ENCODE results near the gene PUS3.

Gene PUS3

GRCh38 chr11:125949271-125950177 is 46.5 kb upstream of the PUS3 start:
- no peak for DNase-seq (ENCODE audit: extremely low spot score)
- CTCF ChIA-PET = interaction anchor here (0.8 kb wide), 1 partner anchor 112 kb away, joined by 3 read pairs; no protein-coding TSS in a partner anchor
- no peak for TF ChIP-seq ARNT (IDR thresholded peaks at IDR 0.05)
- no peak for TF ChIP-seq HDGF (IDR thresholded peaks at IDR 0.05; ENCODE audit: borderline replicate concordance)
- TF ChIP-seq FOXK2 (IDR thresholded peaks at IDR 0.05) = no peak
- TF ChIP-seq FOXA1 (IDR thresholded peaks at IDR 0.05) = no peak
- TF ChIP-seq LEF1 (IDR thresholded peaks at IDR 0.05; ENCODE audit: borderline replicate concordance) = no peak
- no peak for TF ChIP-seq SUZ12 (IDR thresholded peaks at IDR 0.05)
- TF ChIP-seq BHLHE40 (IDR thresholded peaks at IDR 0.05; ENCODE audit: borderline replicate concordance) = no peak
- TF ChIP-seq FOXM1 (IDR thresholded peaks at IDR 0.05; ENCODE audit: borderline replicate concordance) = no peak
- TF ChIP-seq SP1 (IDR thresholded peaks at IDR 0.05) = no peak
- TF ChIP-seq ELF4 (IDR thresholded peaks at IDR 0.05) = no peak
- TF ChIP-seq L3MBTL2 (conservative IDR thresholded peaks at IDR 0.05) = no peak
- TF ChIP-seq TARDBP (IDR thresholded peaks at IDR 0.05) = no peak
- TF ChIP-seq CTBP1 (IDR thresholded peaks at IDR 0.05; ENCODE audit: borderline replicate concordance) = no peak
- no peak for TF ChIP-seq NFRKB (IDR thresholded peaks at IDR 0.05)
- TF ChIP-seq ZNF384 (IDR thresholded peaks at IDR 0.05) = no peak
- no peak for TF ChIP-seq PKNOX1 (IDR thresholded peaks at IDR 0.05)
- POLR2A ChIA-PET = no interaction called here

DNA sequence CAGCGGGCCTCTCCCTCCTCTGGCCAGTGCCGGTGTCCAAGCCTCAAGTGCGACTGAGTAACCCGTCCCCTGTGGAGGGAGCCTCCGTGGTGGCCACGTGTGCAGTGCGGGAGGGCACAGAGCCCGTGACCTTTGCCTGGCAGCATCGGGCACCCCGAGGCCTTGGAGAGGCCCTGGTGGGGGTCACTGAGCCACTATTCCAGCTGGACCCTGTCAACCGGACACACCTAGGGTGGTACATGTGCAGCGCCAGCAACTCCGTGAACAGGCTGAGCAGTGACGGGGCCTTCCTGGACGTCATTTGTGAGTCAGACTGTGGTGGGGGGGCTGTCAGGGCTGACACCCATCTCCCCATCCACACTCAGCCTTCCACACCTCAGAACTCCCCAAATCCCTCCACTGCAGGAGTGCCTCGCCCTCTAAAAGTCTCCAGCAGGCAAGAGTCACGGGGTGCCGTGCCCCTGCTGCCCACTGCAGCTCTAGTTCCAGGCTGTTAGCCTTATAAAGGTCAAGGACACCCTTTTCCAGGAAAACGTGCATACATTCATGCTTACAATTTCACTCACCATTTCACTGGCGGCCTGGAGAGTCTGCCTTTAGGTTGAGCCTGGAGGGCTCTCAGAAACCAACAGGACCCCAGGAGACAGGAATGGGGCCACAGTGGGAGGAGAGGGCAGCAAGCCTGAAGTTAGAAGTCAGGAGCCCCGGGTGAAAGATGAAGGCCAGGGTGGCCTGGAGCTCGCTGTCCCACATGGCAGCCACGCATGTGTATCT is 45.5 kb upstream of the PUS3 start:
- TF ChIP-seq FOXM1 (IDR thresholded peaks at IDR 0.05; ENCODE audit: borderline replicate concordance) = no peak
- no peak for TF ChIP-seq FOXK2 (IDR thresholded peaks at IDR 0.05)
- no peak for TF ChIP-seq NFRKB (IDR thresholded peaks at IDR 0.05)
- TF ChIP-seq SUZ12 (IDR thresholded peaks at IDR 0.05) = no peak
- no peak for TF ChIP-seq CTBP1 (IDR thresholded peaks at IDR 0.05; ENCODE audit: borderline replicate concordance)
- TF ChIP-seq LEF1 (IDR thresholded peaks at IDR 0.05; ENCODE audit: borderline replicate concordance) = no peak
- TF ChIP-seq HDGF (IDR thresholded peaks at IDR 0.05; ENCODE audit: borderline replicate concordance) = no peak
- no peak for TF ChIP-seq ARNT (IDR thresholded peaks at IDR 0.05)
- TF ChIP-seq TARDBP (IDR thresholded peaks at IDR 0.05) = no peak
- no peak for TF ChIP-seq ZNF384 (IDR thresholded peaks at IDR 0.05)
- TF ChIP-seq BHLHE40 (IDR thresholded peaks at IDR 0.05; ENCODE audit: borderline replicate concordance) = no peak
- CTCF ChIA-PET = no interaction called here
- no peak for DNase-seq (ENCODE audit: extremely low spot score)
- POLR2A ChIA-PET = no interaction called here

DNA sequence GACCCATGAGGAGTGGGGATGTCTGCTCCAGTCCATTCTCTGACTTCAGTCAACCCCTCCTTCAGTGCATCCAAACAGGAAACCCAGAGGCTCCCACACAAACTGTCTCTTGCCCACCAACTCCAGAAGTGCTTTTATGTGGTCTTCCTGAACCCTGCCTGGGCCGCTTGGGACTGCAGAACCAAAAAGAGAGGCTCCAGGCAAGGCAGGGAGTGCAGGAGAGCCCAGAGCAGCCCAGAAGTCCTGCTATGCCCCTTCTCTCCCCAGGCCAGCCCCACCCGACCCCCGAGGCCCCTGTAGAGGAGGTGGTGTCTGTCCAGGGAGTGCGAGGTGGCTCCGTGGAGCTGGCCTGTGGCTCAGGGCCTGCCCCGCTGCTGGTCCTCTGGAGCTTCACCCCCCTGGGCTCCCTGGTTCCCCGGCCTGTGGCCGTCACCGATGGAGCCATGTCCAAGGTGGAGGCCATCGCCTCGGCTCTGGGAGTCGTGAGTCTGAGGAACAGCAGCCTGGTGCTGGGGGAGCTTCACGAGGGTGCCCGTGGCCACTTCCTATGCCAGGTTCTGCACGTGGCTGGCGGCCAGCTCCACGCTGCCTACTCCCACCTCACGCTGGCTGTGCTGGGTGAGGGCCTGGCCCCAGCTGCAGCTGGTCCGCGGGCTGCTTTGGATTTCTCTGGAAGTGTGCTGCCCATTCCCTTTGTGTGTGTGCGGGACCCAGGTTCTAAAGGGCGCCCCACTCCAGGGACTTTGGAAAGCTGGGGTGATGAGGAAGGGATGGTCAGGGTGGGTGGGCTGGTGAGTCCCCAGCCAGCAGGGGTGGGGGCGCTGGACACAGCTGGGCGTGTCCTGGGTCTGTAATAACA is 44.6 kb upstream of the PUS3 start:
- no peak for DNase-seq (ENCODE audit: extremely low spot score)
- CTCF ChIA-PET = no interaction called here
- TF ChIP-seq SUZ12 (IDR thresholded peaks at IDR 0.05) = no peak
- no peak for TF ChIP-seq HDGF (IDR thresholded peaks at IDR 0.05; ENCODE audit: borderline replicate concordance)
- no peak for TF ChIP-seq FOXA1 (IDR thresholded peaks at IDR 0.05)
- TF ChIP-seq SP1 (IDR thresholded peaks at IDR 0.05) = no peak
- TF ChIP-seq FOXM1 (IDR thresholded peaks at IDR 0.05; ENCODE audit: borderline replicate concordance) = no peak
- TF ChIP-seq TARDBP (IDR thresholded peaks at IDR 0.05) = no peak
- TF ChIP-seq L3MBTL2 (conservative IDR thresholded peaks at IDR 0.05) = no peak
- no peak for TF ChIP-seq NFRKB (IDR thresholded peaks at IDR 0.05)
- no peak for TF ChIP-seq CTBP1 (IDR thresholded peaks at IDR 0.05; ENCODE audit: borderline replicate concordance)
- POLR2A ChIA-PET = no interaction called here

- no peak for TF ChIP-seq FOXK2 (IDR thresholded peaks at IDR 0.05)
- no peak for TF ChIP-seq BHLHE40 (IDR thresholded peaks at IDR 0.05; ENCODE audit: borderline replicate concordance)
- TF ChIP-seq TARDBP (IDR thresholded peaks at IDR 0.05) = no peak
- no peak for TF ChIP-seq NFRKB (IDR thresholded peaks at IDR 0.05)
- TF ChIP-seq LEF1 (IDR thresholded peaks at IDR 0.05; ENCODE audit: borderline replicate concordance) = no peak
- TF ChIP-seq ZNF384 (IDR thresholded peaks at IDR 0.05) = no peak
- no peak for TF ChIP-seq ARNT (IDR thresholded peaks at IDR 0.05)
- no peak for TF ChIP-seq ELF4 (IDR thresholded peaks at IDR 0.05)
- no peak for TF ChIP-seq PKNOX1 (IDR thresholded peaks at IDR 0.05)
- no peak for TF ChIP-seq SUZ12 (IDR thresholded peaks at IDR 0.05)
- TF ChIP-seq CTBP1 (IDR thresholded peaks at IDR 0.05; ENCODE audit: borderline replicate concordance) = no peak
- TF ChIP-seq HDGF (IDR thresholded peaks at IDR 0.05; ENCODE audit: borderline replicate concordance) = no peak
- DNase-seq (ENCODE audit: extremely low spot score) = no peak
- ChIA-PET CTCF (no interaction called here), POLR2A (no interaction called here)
Measured at GRCh38 chr11:125946712-125947418, 43.9 kb upstream of the PUS3 start.

GRCh38 chr11:125945797-125946520 is 43.0 kb upstream of the PUS3 start, which contains the start of gene VSIG10L2:
TSS of gene VSIG10L2 (plus strand) at chr11:125946044. CDS start at chr11:125946056, 12 bp downstream.
- POLR2A ChIA-PET = no interaction called here
- CTCF ChIA-PET = no interaction called here
- no peak for DNase-seq (ENCODE audit: extremely low spot score)
- TF ChIP-seq TARDBP (IDR thresholded peaks at IDR 0.05) (no peak), CTBP1 (IDR thresholded peaks at IDR 0.05; ENCODE audit: borderline replicate concordance) (no peak), SUZ12 (IDR thresholded peaks at IDR 0.05) (no peak), HDGF (IDR thresholded peaks at IDR 0.05; ENCODE audit: borderline replicate concordance) (no peak), NFRKB (IDR thresholded peaks at IDR 0.05) (no peak), L3MBTL2 (conservative IDR thresholded peaks at IDR 0.05) (no peak), FOXA1 (IDR thresholded peaks at IDR 0.05) (no peak), BHLHE40 (IDR thresholded peaks at IDR 0.05; ENCODE audit: borderline replicate concordance) (no peak), SP1 (IDR thresholded peaks at IDR 0.05) (no peak), ELF4 (IDR thresholded peaks at IDR 0.05) (no peak), LEF1 (IDR thresholded peaks at IDR 0.05; ENCODE audit: borderline replicate concordance) (no peak), PKNOX1 (IDR thresholded peaks at IDR 0.05) (no peak)
